Middle frontal gyrus (tissue), 1 donor: ENCODE measurements around the gene RAP1GAP2.
A peak's percentile ranks its signal among the peaks of the same experiment; 100 is the strongest.
"Not testable (repeated sequence)": the region's sequence is repeated elsewhere in the genome, so short reads cannot be mapped to it uniquely, and the experiment has no call there.

Experiments used
- DNase-seq: peaks from one replicate; pipeline ENCODE4 v3.0.0-alpha.2; 2015; ENCODE audit warnings: low spot score; ENCODE audit errors: extremely low spot score

RAP1GAP2 gene

GRCh38 chr17:2995886-2996809, 199.9 kb downstream of the RAP1GAP2 start:
- DNase-seq = no peak

- DNase-seq = no peak
These were observed 200.8 kb downstream of the RAP1GAP2 start for GRCh38 chr17:2996810-2997670.

- not testable (repeated sequence) for DNase-seq
These were observed 202.2 kb downstream of the RAP1GAP2 start for GRCh38 chr17:2998469-2998901.

DNA sequence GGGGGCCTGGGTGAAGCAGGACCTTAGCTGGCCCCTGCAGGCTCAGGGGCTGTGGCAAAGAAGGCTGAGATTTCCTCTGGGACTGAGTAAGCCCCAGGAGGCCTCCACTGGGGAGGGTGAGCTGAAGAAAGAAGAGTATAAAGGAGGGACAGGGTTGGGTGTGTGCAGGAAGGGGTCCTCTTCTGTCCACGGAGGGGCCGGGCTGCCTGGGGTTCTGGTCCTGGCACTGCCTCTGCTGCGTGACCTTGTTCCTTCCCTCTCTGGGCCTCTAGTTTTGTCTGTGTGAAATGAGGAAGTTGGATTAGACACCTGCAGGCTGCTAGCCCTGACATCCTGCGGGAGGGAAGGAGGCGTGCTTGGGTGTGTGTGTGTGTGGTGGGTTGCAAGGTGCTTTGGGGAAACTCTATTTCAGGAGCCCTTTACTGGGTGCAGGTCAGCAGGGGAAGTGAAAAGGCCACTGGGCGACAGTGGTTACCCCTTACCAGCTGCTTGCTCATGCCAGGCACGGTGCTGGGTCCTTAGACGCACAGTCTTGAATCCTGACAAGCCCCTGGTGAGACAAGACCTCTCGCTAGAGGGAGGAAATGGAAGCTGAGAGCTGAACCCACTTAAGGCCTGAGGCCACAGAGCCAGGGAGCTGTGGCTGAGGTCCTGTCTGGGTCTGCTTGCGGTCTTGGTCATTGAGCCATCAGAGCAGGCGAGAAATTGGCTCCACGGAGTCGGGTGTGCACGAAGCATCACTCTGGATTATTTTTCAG, 206.5 kb downstream of the RAP1GAP2 start:
- DNase-seq = no peak

DNA sequence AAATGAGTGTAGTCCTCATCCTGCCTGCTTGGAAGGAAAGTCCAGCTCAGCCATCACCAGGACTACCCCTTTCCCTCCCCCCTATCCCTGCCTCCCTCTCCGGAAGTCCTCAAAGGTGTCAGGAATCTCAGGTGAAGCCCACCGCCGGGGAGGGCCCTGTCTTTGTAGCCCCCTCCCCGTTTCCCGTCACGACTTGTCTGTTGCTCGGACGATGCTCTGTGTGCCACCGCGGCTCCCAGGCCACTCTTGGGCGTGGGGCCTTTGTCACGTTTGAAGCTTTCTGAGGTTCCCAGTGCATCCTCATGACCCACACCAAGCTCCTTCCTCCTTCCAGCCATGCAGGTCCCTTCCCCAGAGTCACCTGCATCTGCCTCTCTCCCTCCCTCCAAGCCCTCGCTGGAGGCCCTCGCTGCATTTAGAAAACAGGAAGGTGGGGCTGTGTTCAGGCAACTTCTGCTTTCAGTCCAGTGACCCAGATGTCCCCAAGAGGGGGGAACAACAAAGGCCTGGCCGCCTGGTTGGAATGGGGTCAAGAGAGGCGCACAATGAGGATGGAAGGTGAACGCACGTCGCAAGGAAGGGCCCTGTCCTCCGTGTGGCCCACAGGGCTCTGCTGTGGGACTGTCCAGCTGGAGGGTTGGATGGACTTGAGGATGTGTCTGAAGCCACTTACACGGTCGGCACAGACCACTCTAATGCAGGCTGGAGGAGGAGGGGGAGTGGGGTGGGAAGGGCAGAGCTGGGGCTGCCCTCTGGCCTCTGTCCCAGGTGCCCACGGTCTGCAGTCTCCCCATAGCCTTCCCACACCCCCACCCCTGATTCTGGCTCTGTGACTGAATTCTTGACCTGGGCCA, 207.3 kb downstream of the RAP1GAP2 start:
- DNase-seq = no peak

GRCh38 chr17:3004150-3004801, 208.0 kb downstream of the RAP1GAP2 start:
- DNase-seq = peak; percentile 97

DNA sequence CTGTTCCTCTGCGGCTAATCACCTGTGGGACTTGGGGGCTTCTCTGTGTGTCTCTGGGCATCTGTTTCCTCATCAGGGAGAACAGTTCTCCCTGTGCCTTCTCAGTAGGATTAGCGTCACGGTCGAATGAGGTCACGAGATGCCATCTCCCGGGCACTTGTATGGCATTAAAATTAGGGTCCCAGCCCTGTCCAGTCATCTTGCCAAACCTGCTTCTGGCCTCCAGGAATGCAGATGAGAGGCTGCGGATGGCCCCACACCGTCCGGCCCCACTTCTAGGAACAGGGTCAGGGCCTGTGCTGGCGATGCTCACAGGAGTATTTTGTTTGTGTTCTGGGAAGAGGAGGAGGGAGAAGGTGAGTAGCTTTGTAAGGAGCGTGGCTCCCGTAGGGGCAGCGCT, 208.7 kb downstream of the RAP1GAP2 start:
- no peak for DNase-seq

DNA sequence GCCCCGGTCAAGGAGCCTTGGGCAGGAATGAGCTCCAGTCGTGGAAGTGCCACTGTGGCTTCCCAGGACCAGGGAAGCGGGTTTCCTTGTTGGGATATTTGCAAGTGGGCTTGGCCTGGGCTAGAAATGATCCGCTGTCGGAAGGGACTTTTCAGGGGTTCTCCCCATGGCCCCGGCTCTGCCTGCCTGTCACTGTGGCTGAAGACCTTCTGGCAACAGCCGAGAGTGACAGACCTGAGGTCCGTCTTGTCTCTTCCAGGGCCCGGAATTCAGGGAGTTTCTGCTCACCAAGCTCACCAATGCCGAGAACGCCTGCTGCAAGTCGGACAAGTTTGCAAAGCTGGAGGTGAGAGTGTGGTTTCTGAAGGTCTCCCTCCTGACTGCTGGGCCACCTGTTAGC, 209.5 kb downstream of the RAP1GAP2 start:
- no peak for DNase-seq

DNA sequence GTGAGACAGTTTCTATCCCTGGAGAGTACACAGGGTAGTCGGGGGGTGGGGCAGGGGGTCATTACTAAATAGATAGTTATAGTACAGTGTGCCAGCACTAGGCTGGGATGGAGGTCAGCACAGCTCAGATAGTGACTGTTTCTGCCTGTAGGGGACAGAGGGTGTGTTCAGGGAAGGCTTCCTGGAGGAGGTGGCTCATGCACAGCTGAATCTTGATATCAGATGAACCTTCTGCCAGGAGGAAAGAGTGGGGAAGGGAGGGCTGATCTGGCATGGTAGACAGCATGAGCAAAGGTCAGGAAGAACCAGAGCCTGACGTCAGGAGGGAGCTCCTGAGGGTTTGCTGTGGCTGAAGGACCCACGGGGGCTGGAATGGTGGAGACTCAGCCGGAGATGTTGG, 210.6 kb downstream of the RAP1GAP2 start:
- DNase-seq = no peak

DNA sequence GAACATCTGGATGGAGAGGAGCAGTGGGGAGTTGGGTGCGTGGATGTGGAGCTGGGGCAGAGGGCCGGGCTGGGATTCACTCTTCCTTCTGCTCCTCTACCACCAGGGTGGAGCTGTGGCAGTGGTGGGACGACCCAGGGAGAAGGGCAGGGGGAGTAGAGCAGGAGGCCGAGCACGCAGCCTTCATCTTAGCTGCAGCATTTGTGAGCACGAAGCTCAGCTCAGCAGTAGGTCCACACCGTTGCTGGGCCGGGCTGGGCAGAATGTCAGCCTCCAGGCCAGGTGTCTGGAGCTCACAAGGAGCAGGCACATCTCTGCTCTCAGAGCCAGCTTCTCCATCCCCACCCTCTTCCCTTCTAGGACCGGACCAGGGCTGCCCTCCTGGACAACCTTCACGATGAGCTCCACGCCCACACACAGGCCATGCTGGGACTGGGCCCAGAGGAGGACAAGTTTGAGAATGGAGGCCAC, 211.4 kb downstream of the RAP1GAP2 start:
- no peak for DNase-seq

DNA sequence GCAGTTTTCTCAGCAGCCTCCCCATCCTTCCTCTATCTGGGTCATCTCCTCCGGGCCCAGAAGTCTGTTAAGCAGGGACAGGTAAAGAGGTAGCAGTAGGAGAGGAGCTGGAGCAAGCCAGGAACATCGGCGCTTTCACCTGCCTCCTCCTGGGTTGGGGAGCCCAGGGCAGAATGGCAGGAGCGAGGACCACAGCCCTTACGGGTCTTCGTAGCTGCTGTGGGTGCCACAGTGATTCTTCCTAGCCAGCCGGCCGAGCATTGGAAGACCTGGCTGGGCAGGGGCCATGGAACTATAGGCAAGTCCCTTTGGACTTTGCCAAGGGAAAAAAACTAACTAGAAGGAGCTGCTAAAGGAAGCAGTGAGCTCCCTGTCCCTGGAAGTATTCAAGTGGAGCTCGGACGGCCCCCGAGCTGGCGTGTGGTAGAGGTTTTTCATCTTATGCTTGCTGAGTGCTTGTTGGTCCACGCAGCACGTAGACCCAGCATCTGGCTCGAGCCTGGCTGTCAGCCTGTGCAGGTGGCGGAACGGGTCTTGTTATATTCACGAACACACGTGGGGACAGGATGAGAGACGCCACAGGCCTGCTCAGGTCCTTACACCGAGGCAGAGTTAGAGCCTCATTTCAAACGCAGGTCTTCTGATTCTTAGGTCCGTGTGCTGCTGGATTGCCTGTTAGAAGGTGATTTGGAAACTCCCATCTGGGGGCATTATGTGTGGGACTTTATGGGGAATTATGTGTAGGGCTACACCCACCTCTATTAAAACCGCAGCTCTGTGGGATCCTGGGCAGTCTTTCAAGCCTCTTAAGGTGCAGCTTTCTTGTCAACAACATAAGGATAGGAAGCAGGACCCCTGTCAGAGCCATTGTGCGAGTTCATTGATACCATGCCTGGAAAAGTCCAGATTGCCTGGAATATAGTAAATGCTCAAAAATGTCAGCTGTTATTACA, 212.4 kb downstream of the RAP1GAP2 start:
- DNase-seq = no peak

DNA sequence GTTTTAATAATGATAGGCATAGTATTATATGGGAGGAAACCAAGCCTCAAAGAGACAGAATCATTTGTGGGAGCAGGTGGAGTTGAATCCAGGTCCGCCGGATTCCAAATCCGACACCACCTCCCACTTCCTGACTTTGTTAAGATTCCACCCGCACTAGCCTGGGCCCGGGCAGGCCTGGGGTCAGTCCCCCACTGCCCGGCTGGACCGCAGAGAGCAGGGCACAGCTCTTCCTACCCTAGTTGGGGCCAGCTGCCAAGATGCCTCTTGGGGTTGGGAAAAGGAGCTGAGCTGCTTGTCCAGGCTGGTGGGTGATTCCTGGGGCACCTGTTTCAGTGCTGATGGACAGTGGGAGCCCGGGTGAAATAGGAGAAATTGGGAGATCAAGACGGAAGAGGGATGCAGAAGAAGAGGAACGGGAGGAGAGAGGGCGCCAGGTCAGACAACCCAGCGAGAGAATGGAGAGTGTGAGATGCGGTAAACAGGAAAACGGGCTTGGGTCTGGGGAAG, 213.2 kb downstream of the RAP1GAP2 start:
- no peak for DNase-seq

DNA sequence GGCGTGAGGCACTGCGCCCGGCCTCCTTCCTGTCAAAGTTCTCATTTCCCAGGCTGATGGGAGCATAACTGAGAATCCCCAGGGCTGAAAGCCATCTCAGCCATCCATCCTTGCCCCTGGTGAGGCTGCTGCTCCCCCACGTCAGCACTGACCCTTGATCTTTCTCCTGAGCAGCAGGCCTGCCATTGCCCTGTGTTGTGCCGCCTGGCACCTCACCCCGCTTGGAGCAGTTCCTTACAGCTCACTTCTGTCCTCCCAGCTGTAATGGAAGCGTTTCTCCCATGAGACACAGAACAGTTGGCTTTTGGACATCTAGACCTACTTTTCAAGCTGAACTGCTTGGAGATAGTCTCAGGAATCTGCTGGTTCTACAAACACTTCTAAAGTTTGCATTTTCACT, 215.7 kb downstream of the RAP1GAP2 start:
- no peak for DNase-seq

GRCh38 chr17:3012926-3013581, 216.8 kb downstream of the RAP1GAP2 start:
- DNase-seq = peak; percentile 14

DNA sequence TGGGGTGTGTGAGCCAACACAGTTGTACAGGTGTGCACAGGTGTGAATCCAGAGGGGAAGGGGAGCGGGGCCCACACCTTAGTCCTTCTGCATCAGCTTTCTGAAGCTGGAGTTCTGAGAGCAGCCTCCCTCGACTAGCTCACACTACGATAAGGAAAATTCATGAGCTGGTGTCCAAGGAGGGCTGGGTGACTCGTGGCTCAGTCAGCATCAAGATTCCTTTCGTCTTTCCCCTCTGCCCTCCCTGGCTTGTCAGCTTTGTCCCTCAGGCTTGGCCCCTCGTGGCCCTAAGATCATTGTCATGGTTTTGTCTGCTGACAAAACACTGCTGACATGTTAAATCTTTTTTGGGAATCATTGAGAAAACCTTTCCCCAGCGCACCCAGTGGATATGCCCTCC, 219.7 kb downstream of the RAP1GAP2 start:
- no peak for DNase-seq

GRCh38 chr17:3017936-3018335, 221.7 kb downstream of the RAP1GAP2 start:
- no peak for DNase-seq

DNA sequence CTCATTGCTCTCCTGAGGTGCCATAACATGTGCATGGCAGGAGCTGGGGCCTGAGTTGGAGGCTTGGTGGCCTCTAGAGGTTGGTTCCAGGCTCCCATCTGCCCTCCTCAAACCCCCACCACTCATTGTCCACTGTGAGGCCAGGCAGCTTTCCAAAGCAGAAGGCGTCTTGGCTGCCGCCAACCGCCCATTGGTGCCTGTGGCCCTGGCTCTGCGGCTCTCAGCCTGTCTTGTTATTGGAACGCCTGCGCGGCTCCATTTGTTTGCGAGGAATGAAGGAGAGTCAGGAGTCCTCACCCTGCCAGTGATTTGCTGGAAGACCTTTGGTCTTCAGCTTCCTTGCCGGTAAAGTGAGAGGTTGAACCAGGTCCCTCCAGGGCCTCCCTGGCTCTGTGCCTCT, 223.5 kb downstream of the RAP1GAP2 start:
- DNase-seq = no peak

GRCh38 chr17:3020381-3020780, 224.1 kb downstream of the RAP1GAP2 start:
- DNase-seq = no peak
